Activated B cell treated with CpG ODN at 0.5 μM for 24 hours (primary cell): Measurements from ENCODE around the gene PDE3A. TPM values are rescaled to one million over a fixed set of nuclear protein-coding genes. Genes with fewer than 3 reads are reported as not detected.

Source experiments
- ATAC-seq: fragments of 200-7000 bp; cut with Tn5 transposase; one replicate; pipeline ENCODE4 v1.10.0; 2021; ENCODE audit warnings: low read depth, mild to moderate bottlenecking, moderate library complexity
- CTCF ChIA-PET: fragments of 350-600 bp; sonication (Branson Sonifier 250); formaldehyde crosslinking; loops from one replicate; lab custom pipeline; 2021; ENCODE audit warnings: antibody characterized with exemption; lab: Charles Lee
- POLR2A ChIA-PET: fragments of 350-600 bp; sonication (Branson Sonifier 250); formaldehyde crosslinking; loops from one replicate; lab custom pipeline; 2021; ENCODE audit warnings: antibody characterized with exemption; lab: Charles Lee
- DNase-seq: peaks from one replicate; pipeline ENCODE4 v3.0.0; 2022
- H3K27ac Mint-ChIP-seq: one replicate; pipeline ENCODE4 v1.8.0; 2020; ENCODE audit warnings: mixed read lengths
- H3K27me3 Mint-ChIP-seq: one replicate; pipeline ENCODE4 v1.8.0; 2021; ENCODE audit warnings: mixed read lengths
- H3K36me3 Mint-ChIP-seq: one replicate; pipeline ENCODE4 v1.8.0; 2021; ENCODE audit warnings: low read depth, mixed read lengths
- H3K4me1 Mint-ChIP-seq: one replicate; pipeline ENCODE4 v1.8.0; 2021; ENCODE audit warnings: mixed read lengths
- H3K4me3 Mint-ChIP-seq: one replicate; pipeline ENCODE4 v1.8.0; 2020; ENCODE audit warnings: mild to moderate bottlenecking, mixed read lengths
- H3K9me3 Mint-ChIP-seq: one replicate; pipeline ENCODE4 v1.8.0; 2020; ENCODE audit warnings: mixed read lengths
- CTCF ChIP-seq: fragments of 200-600 bp; IDR thresholded peaks from one replicate; pipeline ENCODE4 v1.8.0; 2022; ENCODE audit warnings: antibody characterized with exemption, mild to moderate bottlenecking
- intact Hi-C: fragments of 100-400 bp; cut with micrococcal nuclease; formaldehyde crosslinking; loops from one replicate; pipeline ENCODE4 v1.15.1; 2024
- total RNA-seq: library from RNA; stranded (reverse); gene quantifications from 2 replicates; pipeline ENCODE4 v1.2.3, GENCODE V29; 2022

The PDE3A gene
- total RNA-seq, 1 donor from 2014 or later: not detected

GRCh38 chr12:20616093-20616492, 247.8 kb downstream of the PDE3A start:
- ChIA-PET CTCF (no interaction called here), POLR2A (no interaction called here)
- no peaks in the 10 kb centered on the region for H3K27me3 Mint-ChIP-seq
- no peaks in the 10 kb centered on the region for H3K36me3 Mint-ChIP-seq
- DNase-seq: no peak
- ATAC-seq: no peak
- no peak overlapping the region for H3K4me3 Mint-ChIP-seq
- intact Hi-C loops: no loop called here
- H3K27ac Mint-ChIP-seq: no peak overlapping the region
- H3K4me1 Mint-ChIP-seq: no peaks in the 10 kb centered on the region
- peaks cover 4% of the 10 kb centered on the region for H3K9me3 Mint-ChIP-seq
- no peak for TF ChIP-seq CTCF

- Mint-ChIP-seq H3K36me3 (no peaks in the 10 kb centered on the region), H3K27me3 (no peaks in the 10 kb centered on the region), H3K27ac (no peak overlapping the region), H3K4me1 (no peaks in the 10 kb centered on the region), H3K9me3 (peaks cover 7% of the 10 kb centered on the region), H3K4me3 (no peak overlapping the region)
- TF ChIP-seq CTCF: no peak
- ChIA-PET POLR2A (no interaction called here), CTCF (no interaction called here)
- DNase-seq: no peak
- ATAC-seq: no peak
- intact Hi-C loops: no loop called here
Measured at GRCh38 chr12:20620261-20620660, 251.9 kb downstream of the PDE3A start.

GRCh38 chr12:20624718-20625117, 256.4 kb downstream of the PDE3A start:
- ATAC-seq (no peak), DNase-seq (no peak)
- no peaks in the 10 kb centered on the region for H3K36me3 Mint-ChIP-seq
- TF ChIP-seq CTCF: no peak
- H3K9me3 Mint-ChIP-seq: peaks cover 3% of the 10 kb centered on the region
- intact Hi-C loops: no loop called here
- no peaks in the 10 kb centered on the region for H3K4me1 Mint-ChIP-seq
- ChIA-PET POLR2A (no interaction called here), CTCF (no interaction called here)
- H3K27ac Mint-ChIP-seq: no peak overlapping the region
- H3K4me3 Mint-ChIP-seq: no peak overlapping the region
- H3K27me3 Mint-ChIP-seq: no peaks in the 10 kb centered on the region

- no peak for ATAC-seq
- H3K4me3 Mint-ChIP-seq: no peak overlapping the region
- no peaks in the 10 kb centered on the region for H3K36me3 Mint-ChIP-seq
- no peak for TF ChIP-seq CTCF
- no peaks in the 10 kb centered on the region for H3K4me1 Mint-ChIP-seq
- POLR2A ChIA-PET: no interaction called here
- CTCF ChIA-PET: no interaction called here
- peaks cover 3% of the 10 kb centered on the region for H3K9me3 Mint-ChIP-seq
- no peaks in the 10 kb centered on the region for H3K27me3 Mint-ChIP-seq
- intact Hi-C loops: no loop called here
- no peak overlapping the region for H3K27ac Mint-ChIP-seq
- DNase-seq: no peak
Measured at GRCh38 chr12:20625531-20625930, 257.2 kb downstream of the PDE3A start.

GRCh38 chr12:20627001-20627588, 258.8 kb downstream of the PDE3A start:
- no peak for DNase-seq
- H3K9me3 Mint-ChIP-seq: peaks cover 3% of the 10 kb centered on the region
- no peak overlapping the region for H3K27ac Mint-ChIP-seq
- CTCF ChIA-PET: no interaction called here
- H3K4me3 Mint-ChIP-seq: no peak overlapping the region
- TF ChIP-seq CTCF: no peak
- POLR2A ChIA-PET: no interaction called here
- H3K27me3 Mint-ChIP-seq: no peaks in the 10 kb centered on the region
- intact Hi-C loops: no loop called here
- no peaks in the 10 kb centered on the region for H3K4me1 Mint-ChIP-seq
- no peak for ATAC-seq
- no peaks in the 10 kb centered on the region for H3K36me3 Mint-ChIP-seq
